GM18951 (cell line): Measurements from ENCODE around the gene C17orf113.
A peak's percentile ranks its signal among the peaks of the same experiment; 100 is the strongest.

Experiments used
- POLR2A ChIP-seq: IDR thresholded peaks from 4 replicates; pipeline ENCODE4 v1.6.1; 2011; ENCODE audit warnings: mild to moderate bottlenecking; ENCODE audit not compliant: insufficient read length, insufficient read depth; ENCODE audit errors: extremely low read depth
- in situ Hi-C: fragments of 300-500 bp; cut with MboI; formaldehyde crosslinking; loops from one replicate; pipeline ENCODE4 v1.12.0; 2022; ENCODE audit warnings: low sequenced_read_pairs, mixed read lengths, inconsistent platforms; ENCODE audit not compliant: unreplicated experiment

The C17orf113 gene

DNA sequence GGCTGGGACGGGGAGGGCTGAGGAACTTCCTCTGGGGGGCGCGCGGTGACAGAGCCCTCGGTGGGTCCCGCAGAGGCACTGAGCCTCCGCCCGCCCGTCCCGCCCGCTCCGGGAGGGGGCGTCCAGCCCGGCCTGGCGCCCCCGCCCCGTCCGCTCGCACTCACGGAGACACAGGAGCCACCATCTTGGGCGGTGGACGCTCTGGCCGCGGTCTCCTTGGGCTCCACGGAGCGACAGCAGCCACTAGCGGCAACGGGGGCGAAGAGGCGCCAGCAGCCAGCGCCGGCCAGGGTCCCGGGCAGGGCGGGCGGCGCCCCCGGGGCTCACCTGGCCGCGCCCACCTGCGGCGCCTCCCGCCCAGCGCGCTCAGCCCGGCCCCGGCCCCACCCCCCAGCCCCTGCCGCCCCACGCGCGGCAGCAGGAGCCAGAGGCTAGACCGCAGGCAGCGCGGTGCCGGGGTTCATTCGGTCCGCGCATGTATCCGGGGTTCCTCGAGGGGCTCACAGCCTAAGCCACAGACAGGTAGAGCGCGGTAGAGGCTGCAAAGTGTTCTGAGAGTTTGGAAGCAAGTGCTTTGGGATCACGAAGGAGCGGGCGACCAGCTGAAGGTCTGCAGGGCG lies at the start of gene C17orf113:
Gene C17orf113, minus strand, starts transcription at position 209 of the 620 bp plus-strand sequence. CDS start 7,225 bp downstream, outside the sequence.
- in situ Hi-C loops = no loop called here
- TF ChIP-seq POLR2A = peak; percentile 26

DNA sequence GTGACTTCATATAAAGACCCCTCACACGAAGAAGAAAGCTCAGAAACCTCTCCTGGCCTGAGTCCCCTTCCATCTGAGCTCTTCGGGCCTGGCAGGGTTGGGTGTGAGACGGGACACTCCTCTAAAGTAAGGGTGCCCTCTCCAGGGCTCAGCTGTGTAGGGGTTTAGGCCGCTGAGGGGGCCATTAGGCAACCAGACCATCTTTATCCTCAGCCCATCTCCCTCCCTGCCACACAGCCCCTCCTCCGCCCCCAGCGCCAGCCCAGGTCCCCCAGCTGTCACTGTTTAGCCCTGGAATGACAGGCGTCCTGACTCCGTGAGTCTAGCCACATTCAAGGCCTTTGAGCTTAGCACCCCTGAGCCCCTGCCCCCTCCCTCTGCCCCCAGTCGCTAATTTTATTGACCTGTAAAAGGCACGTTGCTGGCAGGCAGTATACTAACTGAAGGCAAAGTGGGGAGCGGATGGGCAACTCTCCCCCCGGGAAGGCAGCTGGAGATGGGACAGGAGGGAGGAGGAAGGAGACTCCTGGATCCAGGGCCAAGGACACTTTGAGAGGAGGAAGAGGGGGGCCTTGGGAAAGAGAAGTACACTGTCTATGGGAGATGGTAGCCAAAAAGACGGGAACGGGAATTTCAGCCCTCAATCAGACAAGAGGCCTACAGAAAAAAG lies 48.5 kb upstream of the C17orf113 start:
- no peak for TF ChIP-seq POLR2A
- in situ Hi-C loops = no loop called here

DNA sequence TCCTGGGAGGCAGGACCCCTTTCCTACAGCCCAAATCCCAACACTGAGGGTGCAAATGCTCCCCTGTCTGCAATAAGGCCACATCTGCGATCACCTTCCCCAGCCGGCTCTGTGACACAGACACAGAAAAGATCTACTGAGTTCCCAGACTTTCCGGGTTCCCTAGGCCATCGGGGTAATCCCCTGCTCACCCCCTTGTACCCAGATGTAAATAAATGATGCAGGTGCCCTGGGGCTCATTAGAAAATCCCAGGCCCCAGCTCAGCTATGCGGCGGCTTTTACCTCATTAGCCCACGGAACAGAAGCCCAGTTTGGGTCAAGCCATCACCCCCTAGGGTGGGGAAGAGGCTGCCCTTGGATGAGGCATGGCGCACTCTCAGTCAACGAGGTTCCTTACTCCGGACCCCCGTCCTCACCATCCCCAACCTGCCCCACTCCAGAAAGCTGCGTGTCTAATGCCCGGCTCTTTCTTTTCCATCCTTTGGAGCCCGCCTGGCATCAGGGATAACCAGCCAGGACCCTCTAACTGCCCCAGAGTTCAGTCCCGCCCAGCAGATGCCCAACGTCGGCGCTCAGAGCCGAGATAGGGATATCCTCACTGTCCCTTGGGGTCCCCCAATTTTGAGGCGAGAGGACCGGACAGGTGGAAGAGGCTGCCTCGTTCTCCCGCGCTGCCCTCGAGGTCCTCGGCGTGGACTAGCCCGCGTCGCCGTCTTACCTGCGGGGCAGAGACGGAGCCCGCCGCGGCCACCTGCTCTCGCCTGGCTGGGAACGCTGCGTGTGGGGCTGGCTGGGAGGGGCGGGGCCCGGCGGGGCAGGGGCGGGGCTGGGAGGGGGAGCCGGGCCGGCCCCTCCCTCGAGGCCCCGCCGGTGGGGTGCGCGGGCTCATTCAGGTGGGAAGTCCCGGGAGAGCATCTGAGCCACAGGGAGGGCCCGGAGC lies 47.6 kb upstream of the C17orf113 start, which contains the start of gene ZNF385C:
Gene ZNF385C, minus strand, starts transcription at position 783 of the 941 bp plus-strand sequence. CDS start 35,417 bp downstream, outside the sequence.
- in situ Hi-C loops = no loop called here
- no peak for TF ChIP-seq POLR2A

DNA sequence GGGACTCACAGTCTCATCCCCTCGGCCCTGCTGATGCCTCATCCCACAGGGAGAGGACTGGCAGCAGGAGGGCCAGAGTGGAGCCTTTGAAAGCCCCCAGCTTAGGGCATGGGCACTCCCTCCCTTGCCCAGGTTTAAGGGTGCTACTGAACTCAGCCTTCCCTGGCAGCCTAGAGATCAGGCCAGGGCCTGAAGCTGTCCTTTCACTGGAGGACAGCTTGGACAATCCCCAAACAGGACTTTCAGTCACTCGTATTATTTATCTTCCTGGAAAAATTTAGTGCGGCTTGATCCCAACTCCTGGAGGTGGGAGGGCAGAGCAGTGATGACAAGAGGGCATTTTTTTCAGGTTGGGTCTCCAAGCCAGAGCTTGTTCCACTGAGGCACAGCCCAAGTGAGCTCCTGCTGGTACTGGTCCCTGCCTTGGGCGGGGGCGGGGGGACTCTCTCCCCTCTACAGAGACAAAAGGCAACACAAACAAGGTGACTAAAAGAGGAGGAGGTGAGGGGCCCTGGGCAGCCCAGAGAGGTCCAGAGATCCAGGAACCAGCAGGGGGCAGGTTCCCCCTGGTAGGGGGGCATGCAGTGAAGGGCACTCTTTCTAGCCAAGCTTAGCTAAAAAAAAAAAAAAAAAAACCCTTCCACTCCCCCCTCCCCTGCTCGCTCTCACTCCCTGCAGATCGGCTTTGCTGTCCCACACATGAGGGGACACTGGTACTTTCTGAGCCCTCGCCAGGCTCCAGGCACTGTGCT lies 46.1 kb upstream of the C17orf113 start:
- TF ChIP-seq POLR2A = no peak
- in situ Hi-C loops = no loop called here

DNA sequence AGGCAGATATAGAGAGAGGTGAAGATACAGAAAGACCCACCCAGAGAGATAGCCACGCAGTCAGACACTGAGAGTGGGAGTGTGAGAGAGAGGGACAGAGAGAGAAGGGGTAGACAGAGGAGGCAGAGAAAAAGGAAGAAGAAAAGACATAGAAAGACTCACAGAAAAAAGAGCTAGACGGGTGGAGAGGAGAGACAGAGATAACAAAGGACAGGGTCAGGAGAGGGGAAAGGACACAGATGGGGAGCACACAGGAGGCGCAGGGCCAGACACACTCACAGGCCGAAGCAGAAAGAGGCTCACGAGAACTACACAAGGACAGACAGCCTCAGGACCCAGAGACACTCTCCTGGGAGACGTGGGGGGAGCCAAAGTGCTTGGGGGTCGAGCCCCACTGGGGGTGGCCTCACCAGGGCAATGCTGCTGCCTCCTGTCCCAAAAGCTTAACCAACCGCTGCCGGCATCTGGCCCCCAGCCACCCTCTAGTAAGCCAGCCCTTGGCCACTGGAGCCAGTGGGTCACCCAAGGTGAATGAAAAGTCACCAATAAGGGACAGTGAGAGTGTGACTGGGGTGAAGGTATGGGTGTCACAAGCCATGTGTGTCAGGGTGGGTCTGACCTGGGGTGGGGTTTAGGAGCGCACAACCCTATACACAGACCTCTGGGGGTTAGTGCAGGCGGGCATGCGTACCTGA lies 44.1 kb upstream of the C17orf113 start:
- TF ChIP-seq POLR2A = no peak
- in situ Hi-C loops = no loop called here

DNA sequence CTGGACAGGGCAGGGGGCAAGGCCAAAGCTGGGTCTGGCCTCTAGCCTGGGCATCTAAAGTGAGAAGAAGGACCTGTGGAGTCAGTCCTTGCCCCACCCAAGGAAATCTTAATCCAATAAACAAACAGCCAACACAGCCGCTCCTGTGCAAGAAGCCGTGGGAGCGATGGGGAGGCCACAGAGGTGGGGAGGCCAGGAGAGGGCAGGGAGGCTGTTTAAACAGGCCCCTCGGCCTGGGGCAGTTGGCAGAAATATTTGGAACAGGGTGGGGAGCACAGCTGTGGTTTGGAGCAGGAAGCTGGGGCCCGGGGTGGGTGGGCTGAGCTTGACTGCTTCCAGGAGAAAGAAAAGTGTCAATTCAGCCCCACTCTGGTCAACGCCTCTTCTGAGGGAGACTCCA lies 42.5 kb upstream of the C17orf113 start:
- TF ChIP-seq POLR2A = no peak
- in situ Hi-C loops = no loop called here

DNA sequence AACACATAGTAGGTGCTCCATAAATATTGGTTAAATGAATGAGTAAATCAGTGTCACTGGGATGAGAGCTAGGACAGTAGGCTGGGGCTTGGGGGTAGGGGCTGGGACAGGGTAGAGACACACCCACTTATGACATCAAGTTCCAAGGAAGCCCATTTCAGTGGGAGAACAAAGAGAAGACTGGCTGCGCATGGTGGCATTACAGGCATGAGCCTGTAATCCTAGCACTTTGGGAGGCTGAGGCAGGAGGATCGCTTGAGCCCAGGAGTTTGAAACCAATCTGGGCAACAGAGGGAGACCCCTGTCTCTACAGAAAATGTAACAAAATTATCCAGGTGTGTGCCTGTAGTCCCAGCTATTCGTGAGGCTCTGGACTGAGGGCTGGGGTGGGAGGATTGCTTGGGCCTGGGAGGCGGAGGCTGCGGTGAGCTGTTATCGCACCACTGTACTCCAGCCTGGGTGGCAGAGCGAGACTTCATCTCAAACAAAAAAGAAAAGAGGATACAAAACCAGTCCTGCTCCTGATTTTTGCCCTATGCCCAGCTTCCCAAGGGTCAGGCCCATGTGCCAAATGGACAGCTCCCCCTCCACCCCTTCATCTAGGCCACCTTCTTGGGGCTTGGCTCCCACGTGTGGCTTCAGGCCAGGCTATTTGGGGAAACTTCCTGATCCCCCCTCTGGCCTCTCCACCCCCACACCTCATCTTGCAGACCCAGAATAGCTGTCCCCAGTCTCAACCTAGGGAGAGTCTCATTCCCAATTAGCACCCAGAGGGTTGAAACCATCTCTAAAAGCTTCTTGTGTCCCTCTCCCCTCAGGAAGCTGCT lies 40.8 kb upstream of the C17orf113 start:
- in situ Hi-C loops = no loop called here
- TF ChIP-seq POLR2A = no peak

DNA sequence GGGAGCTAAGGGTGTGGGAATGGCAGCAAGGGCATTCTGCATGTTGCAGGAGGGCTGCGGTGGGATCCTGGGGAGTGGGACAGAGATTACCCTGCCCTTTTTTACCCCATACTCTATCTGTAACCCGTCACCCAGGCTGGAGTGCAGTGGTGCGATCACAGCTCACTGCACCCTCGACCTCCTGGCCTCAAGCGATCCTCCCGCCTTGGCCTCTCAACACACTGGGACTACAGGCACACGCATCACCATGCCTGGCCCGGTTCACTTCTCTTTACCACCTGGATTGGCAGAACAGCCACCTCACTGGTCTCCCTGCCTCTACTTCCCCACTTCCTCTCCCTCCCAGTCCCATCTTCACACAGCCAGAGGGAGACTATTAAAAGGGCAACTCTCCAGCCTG lies 38.3 kb upstream of the C17orf113 start:
- in situ Hi-C loops = no loop called here
- TF ChIP-seq POLR2A = no peak

DNA sequence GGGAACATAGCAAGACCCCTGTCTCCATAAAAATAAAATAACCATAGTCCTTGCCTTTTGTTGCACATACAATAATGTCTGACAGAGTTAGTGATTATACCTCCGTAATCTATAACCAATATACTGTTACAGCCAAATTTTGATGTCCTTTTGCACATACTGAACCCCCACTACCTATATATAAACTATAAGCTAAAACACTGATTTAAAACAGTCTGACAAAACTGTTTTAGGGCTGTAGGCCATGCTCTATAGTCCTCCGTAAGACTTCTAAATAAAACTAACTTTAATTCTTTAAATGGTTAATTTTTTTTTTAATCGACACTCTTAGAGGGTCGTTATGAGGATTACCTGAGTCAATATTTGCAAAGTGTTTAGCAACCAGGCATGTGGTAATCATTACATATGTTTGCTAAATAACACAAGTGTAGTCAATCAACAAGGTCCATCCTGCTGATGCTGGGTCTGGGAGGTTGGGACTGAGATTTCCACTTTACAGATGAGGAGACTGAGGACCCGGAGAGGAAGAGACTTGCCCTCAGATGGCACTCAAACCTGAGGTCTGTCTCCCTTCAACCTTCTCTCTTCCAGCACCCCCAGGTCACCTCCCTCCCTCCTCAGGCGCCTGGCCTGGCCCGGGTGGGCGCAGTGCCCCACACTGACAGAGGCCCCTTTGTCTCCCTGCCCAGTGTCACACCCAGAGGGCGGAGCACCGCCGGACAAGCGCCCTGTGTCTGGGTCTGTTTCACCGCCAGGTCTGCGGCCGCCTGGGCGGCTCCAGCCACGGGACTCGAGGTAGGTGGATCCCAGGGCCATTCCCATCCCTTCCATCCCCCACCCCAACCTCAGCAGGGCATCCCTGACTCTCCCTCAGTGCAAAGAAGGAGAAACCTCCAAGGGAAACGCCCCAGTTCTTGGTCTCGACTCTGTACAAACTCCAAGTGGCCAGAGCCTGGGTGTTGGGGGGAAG lies 37.6 kb upstream of the C17orf113 start:
- in situ Hi-C loops = no loop called here

DNA sequence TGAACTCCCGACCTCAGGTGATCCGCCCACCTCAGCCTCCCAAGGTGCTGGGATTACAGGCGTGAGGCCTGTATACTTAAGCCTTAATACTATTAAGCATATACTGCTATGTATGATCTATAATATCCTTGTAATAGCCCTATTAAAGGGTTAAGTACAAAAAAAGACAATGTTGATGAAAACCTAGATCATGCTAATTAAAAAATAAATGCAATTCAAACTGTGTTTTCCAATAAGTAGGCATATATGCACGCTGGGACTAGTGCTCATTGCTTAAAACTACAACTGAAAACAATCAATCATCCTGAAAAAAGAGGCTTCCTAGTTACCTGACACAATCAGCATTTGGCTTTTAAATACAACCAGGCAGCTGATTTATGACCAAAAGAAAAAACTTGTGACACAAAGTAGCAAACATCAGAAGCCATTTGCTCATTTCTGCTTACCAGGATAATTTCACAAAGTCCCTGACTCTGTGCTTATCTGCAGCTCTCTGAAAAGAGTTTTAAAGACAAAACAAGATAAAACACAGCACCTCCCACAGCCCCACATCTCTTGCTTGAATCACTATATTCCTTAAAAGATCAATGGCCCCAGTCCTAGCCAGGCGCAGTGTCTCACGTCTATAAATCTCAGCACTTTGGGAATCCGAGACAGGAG lies 36.8 kb upstream of the C17orf113 start:
- in situ Hi-C loops = no loop called here
- TF ChIP-seq POLR2A = no peak

More for the DNA sequence above, 37.6 kb upstream of the C17orf113 start:
- no peak for TF ChIP-seq POLR2A

DNA sequence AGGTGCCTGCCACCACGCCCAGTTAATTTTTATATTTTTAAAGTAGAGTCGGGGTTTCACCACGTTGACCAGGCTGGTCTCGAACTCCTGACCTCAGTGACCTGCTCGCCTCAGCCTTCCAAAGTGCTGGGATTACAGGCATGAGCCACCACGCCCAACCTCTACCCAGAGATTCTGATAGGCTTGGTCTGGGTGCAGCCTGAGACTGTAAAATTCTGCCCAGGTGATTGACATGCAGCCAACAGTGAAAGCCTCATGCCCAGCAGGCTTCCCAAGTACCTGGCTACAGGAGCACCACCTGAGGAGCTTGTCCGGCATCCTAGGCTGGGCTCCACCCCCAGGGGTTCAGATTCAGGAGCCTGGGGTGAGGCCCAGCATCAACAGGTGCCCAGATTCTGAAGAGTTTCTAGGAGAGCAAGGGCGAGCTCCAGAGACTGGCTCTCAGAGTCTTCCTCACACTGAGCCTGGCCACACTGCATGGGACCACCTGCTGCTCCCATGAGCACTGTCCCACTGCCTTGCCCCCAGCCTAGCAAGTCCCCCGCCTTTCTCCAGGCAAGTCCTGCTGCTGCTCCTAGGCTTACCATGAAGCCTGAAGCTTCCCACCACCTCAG lies 31.2 kb upstream of the C17orf113 start:
- in situ Hi-C loops = no loop called here
- TF ChIP-seq POLR2A = no peak
